ENCODE results near the gene ATP2B2. TPM values are rescaled to one million over a fixed set of nuclear protein-coding genes. Genes with fewer than 3 reads are reported as not detected.

ATP2B2 gene
- total RNA-seq, 1 experiment from 2014 or later = not detected

- TF ChIP-seq CTCF (IDR thresholded peaks at IDR 0.05; ENCODE audit: insufficient read depth in 1 of 2, low read depth in 1 of 2, low read length in 1 of 2, severe bottlenecking in 1 of 2, unreplicated experiment in 1 of 2) = no peak
- no peaks in the 10 kb centered on the region for H3K9me3 Mint-ChIP-seq (ENCODE audit: unreplicated experiment)
- Histone ChIP-seq H3K27me3 (replicated peaks; ENCODE audit: control insufficient read depth, insufficient read depth, low read length) (no peaks in the 10 kb centered on the region), H3K4me1 (no peaks in the 10 kb centered on the region), H3K9me3 (no peaks in the 10 kb centered on the region), H3K4me3 (ENCODE audit: low read depth, low read length) (no peak overlapping the region), H3K36me3 (ENCODE audit: control insufficient read depth, insufficient read depth, low read length) (no peaks in the 10 kb centered on the region)
- H3K4me1 Mint-ChIP-seq (ENCODE audit: low read depth, unreplicated experiment) = no peaks in the 10 kb centered on the region
- ChIA-PET POLR2A (no interaction called here), CTCF (no interaction called here)
- H3K36me3 Mint-ChIP-seq (ENCODE audit: insufficient read depth, unreplicated experiment) = no peaks in the 10 kb centered on the region
- no peak overlapping the region for H3K4me3 Mint-ChIP-seq (ENCODE audit: unreplicated experiment)
- intact Hi-C loops (cut with micrococcal nuclease; ENCODE audit: unreplicated experiment) = no loop called here
- DNase-seq = no peak
- no TSS peak for BruUV-seq (replicated peaks)
- H3K27ac Mint-ChIP-seq (ENCODE audit: unreplicated experiment) = no peak overlapping the region
- H3K27me3 Mint-ChIP-seq (ENCODE audit: insufficient read depth, unreplicated experiment) = peaks cover 23% of the 10 kb centered on the region
Measured at GRCh38 chr3:10514407-10515069, 9.2 kb upstream of the ATP2B2 start.

DNA sequence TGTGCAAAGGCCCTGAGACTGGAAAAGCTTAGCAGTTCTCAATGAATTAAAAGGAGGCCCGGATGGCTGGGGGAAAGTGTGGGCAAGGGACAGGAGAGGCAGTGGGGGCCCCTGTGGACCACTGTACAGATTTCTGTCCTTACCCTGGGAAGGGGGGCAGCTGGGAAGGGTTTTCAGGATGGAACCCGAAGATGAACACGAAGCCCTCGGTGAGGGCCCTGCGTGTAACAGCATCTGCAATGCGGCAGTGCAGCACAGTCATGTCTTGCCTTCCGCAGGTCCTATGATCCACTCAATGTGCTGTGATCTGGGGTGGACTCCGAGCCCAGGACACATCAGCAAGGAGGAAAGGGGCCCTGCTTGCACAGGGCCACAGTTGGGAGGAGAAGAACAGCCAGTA, 7.9 kb upstream of the ATP2B2 start:
- no peaks in the 10 kb centered on the region for H3K27me3 ChIP-seq (replicated peaks; ENCODE audit: control insufficient read depth, insufficient read depth, low read length)
- no peak for DNase-seq
- peaks cover 4% of the 10 kb centered on the region for H3K4me1 Mint-ChIP-seq (ENCODE audit: low read depth, unreplicated experiment)
- H3K27me3 Mint-ChIP-seq (ENCODE audit: insufficient read depth, unreplicated experiment) = peaks cover 14% of the 10 kb centered on the region
- peaks cover 5% of the 10 kb centered on the region; the same call in 1 of the 2 replicates for H3K4me1 ChIP-seq
- CTCF ChIA-PET = no interaction called here
- H3K9me3 Mint-ChIP-seq (ENCODE audit: unreplicated experiment) = no peaks in the 10 kb centered on the region
- no peaks in the 10 kb centered on the region for H3K36me3 ChIP-seq (ENCODE audit: control insufficient read depth, insufficient read depth, low read length)
- no peak overlapping the region for H3K4me3 ChIP-seq (ENCODE audit: low read depth, low read length)
- H3K9me3 ChIP-seq = no peaks in the 10 kb centered on the region
- H3K36me3 Mint-ChIP-seq (ENCODE audit: insufficient read depth, unreplicated experiment) = no peaks in the 10 kb centered on the region
- BruUV-seq (replicated peaks) = no TSS peak
- POLR2A ChIA-PET = no interaction called here
- no peak overlapping the region for H3K4me3 Mint-ChIP-seq (ENCODE audit: unreplicated experiment)
- intact Hi-C loops (cut with micrococcal nuclease; ENCODE audit: unreplicated experiment) = no loop called here
- TF ChIP-seq CTCF (IDR thresholded peaks at IDR 0.05; ENCODE audit: insufficient read depth in 1 of 2, low read depth in 1 of 2, low read length in 1 of 2, severe bottlenecking in 1 of 2, unreplicated experiment in 1 of 2) = no peak
- no peak overlapping the region for H3K27ac Mint-ChIP-seq (ENCODE audit: unreplicated experiment)

DNA sequence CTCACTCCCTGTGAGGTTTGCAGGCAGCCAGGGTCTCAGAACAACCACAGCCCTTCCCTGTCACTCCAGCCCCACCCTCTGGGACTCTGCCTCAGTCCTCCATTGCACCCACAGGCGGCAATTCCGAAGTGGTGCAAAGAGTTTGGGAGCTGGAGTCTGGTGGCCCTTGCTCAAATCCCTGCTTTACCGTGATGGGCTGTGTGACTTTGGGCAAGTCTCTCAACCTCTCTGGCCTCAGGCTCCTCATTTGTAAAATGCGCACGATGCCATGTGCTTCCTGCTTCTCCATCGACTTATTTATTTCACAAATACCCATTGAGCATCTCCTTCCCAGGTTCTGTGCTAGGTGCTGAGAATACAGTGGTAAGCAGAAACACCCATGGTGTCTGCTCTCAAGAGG, 7.3 kb upstream of the ATP2B2 start:
- H3K36me3 ChIP-seq (ENCODE audit: control insufficient read depth, insufficient read depth, low read length) = no peaks in the 10 kb centered on the region
- Mint-ChIP-seq H3K27me3 (ENCODE audit: insufficient read depth, unreplicated experiment) (peaks cover 13% of the 10 kb centered on the region), H3K4me3 (ENCODE audit: unreplicated experiment) (no peak overlapping the region), H3K9me3 (ENCODE audit: unreplicated experiment) (no peaks in the 10 kb centered on the region), H3K36me3 (ENCODE audit: insufficient read depth, unreplicated experiment) (no peaks in the 10 kb centered on the region), H3K4me1 (ENCODE audit: low read depth, unreplicated experiment) (peaks cover 4% of the 10 kb centered on the region), H3K27ac (ENCODE audit: unreplicated experiment) (no peak overlapping the region)
- no peak for DNase-seq
- POLR2A ChIA-PET = no interaction called here
- CTCF ChIA-PET = no interaction called here
- no peak for TF ChIP-seq CTCF (IDR thresholded peaks at IDR 0.05; ENCODE audit: insufficient read depth in 1 of 2, low read depth in 1 of 2, low read length in 1 of 2, severe bottlenecking in 1 of 2, unreplicated experiment in 1 of 2)
- BruUV-seq (replicated peaks) = no TSS peak
- H3K27me3 ChIP-seq (replicated peaks; ENCODE audit: control insufficient read depth, insufficient read depth, low read length) = no peaks in the 10 kb centered on the region
- no peak overlapping the region for H3K4me3 ChIP-seq (ENCODE audit: low read depth, low read length)
- intact Hi-C loops (cut with micrococcal nuclease; ENCODE audit: unreplicated experiment) = no loop called here
- peaks cover 5% of the 10 kb centered on the region; the same call in 1 of the 2 replicates for H3K4me1 ChIP-seq
- no peaks in the 10 kb centered on the region for H3K9me3 ChIP-seq
